Retinal pigment epithelial cell (primary cell): ENCODE measurements around the gene NT5DC1.

Experiments
- DNase-seq: peaks from one replicate; pipeline ENCODE4 v3.0.0-alpha.2; 2010; ENCODE audit warnings: low read depth
- H3K4me3 ChIP-seq: 2 replicates; pipeline ENCODE4 v1.5.1; 2011; ENCODE audit warnings: mild to moderate bottlenecking, low read length, control low read depth, moderate library complexity
- CTCF ChIP-seq: conservative IDR thresholded peaks from 2 replicates; pipeline ENCODE4 v1.5.1; 2011; ENCODE audit warnings: low read depth, low read length, control low read depth, inconsistent platforms

Gene NT5DC1

GRCh38 chr6:116156405-116157326 lies 56.0 kb downstream of the NT5DC1 start:
- DNase-seq: no peak
- no peak for TF ChIP-seq CTCF

GRCh38 chr6:116157391-116157790 lies 56.7 kb downstream of the NT5DC1 start:
- H3K4me3 ChIP-seq: no peak overlapping the region
- no peak for DNase-seq
- no peak for TF ChIP-seq CTCF

More at GRCh38 chr6:116156405-116157326, 56.0 kb downstream of the NT5DC1 start:
- no peak overlapping the region for H3K4me3 ChIP-seq

- no peak for DNase-seq
- TF ChIP-seq CTCF: no peak
- H3K4me3 ChIP-seq: no peak overlapping the region
Measured at GRCh38 chr6:116158641-116159040, 58.0 kb downstream of the NT5DC1 start.

GRCh38 chr6:116159782-116160524 lies 59.3 kb downstream of the NT5DC1 start:
- DNase-seq: no peak
- H3K4me3 ChIP-seq: no peak overlapping the region
- TF ChIP-seq CTCF: no peak

- TF ChIP-seq CTCF: no peak
- no peak overlapping the region for H3K4me3 ChIP-seq
- DNase-seq: no peak
Measured at GRCh38 chr6:116165596-116165995, 64.9 kb downstream of the NT5DC1 start.

- TF ChIP-seq CTCF: no peak
- DNase-seq: no peak
- H3K4me3 ChIP-seq: no peak overlapping the region
Measured at GRCh38 chr6:116166369-116166768, 65.7 kb downstream of the NT5DC1 start.
